Measurements from ENCODE around the gene TPRN. TPM values are rescaled to one million over a fixed set of nuclear protein-coding genes. Genes with fewer than 3 reads are reported as not detected.

Gene TPRN
- total RNA-seq, 1 experiment from 2014 or later = 23.0 TPM

GRCh38 chr9:137220317-137221094 is 20.0 kb upstream of the TPRN start:
- CTCF ChIA-PET = no interaction called here
- TF ChIP-seq CTCF (conservative IDR thresholded peaks at IDR 0.05; ENCODE audit: low read depth, low read length) (no peak), EZH2 (IDR thresholded peaks at IDR 0.05; ENCODE audit: borderline replicate concordance, low read depth, low read length, poor library complexity, severe bottlenecking) (no peak)

GRCh38 chr9:137219757-137220316 is 19.3 kb upstream of the TPRN start:
- no TSS peak for BruUV-seq (replicated peaks)
- intact Hi-C loops (cut with micrococcal nuclease; ENCODE audit: unreplicated experiment) = loop anchor here (5.0 kb wide), 1 partner anchor 428 kb away; the partner anchor contains the start of gene TMEM141
- TF ChIP-seq CTCF (conservative IDR thresholded peaks at IDR 0.05; ENCODE audit: low read depth, low read length) (no peak), EZH2 (IDR thresholded peaks at IDR 0.05; ENCODE audit: borderline replicate concordance, low read depth, low read length, poor library complexity, severe bottlenecking) (no peak)
- peaks cover 9% of the 10 kb centered on the region for H3K4me1 ChIP-seq (ENCODE audit: insufficient read depth, low read length, poor library complexity, severe bottlenecking)
- H3K9me3 ChIP-seq (ENCODE audit: low read depth, low read length, poor library complexity, severe bottlenecking) = no peaks in the 10 kb centered on the region
- DNase-seq (ENCODE audit: low spot score) = no peak
- no peaks in the 10 kb centered on the region for H3K27me3 ChIP-seq (replicated peaks; ENCODE audit: insufficient read depth, low read depth, low read length, poor library complexity)
- H3K27ac ChIP-seq (ENCODE audit: low read depth, low read length, poor library complexity, severe bottlenecking) = no peak overlapping the region
- peaks cover 5% of the 10 kb centered on the region for H3K36me3 ChIP-seq (ENCODE audit: insufficient read depth, low read length, poor library complexity, severe bottlenecking)
- ChIA-PET POLR2A (ENCODE audit: low non-redundant PET) (no interaction called here), CTCF (no interaction called here)
- no peak overlapping the region for H3K4me3 ChIP-seq (ENCODE audit: low read depth, low read length, poor library complexity, severe bottlenecking)

More at GRCh38 chr9:137220317-137221094, 20.0 kb upstream of the TPRN start:
- no peak for DNase-seq (ENCODE audit: low spot score)
- H3K4me3 ChIP-seq (ENCODE audit: low read depth, low read length, poor library complexity, severe bottlenecking) = no peak overlapping the region
- peaks cover under 1% of the 10 kb centered on the region for H3K36me3 ChIP-seq (ENCODE audit: insufficient read depth, low read length, poor library complexity, severe bottlenecking)
- H3K27me3 ChIP-seq (replicated peaks; ENCODE audit: insufficient read depth, low read depth, low read length, poor library complexity) = no peaks in the 10 kb centered on the region
- intact Hi-C loops (cut with micrococcal nuclease; ENCODE audit: unreplicated experiment) = loop anchor here (5.0 kb wide), 1 partner anchor 428 kb away; the partner anchor contains the start of gene TMEM141
- POLR2A ChIA-PET (ENCODE audit: low non-redundant PET) = no interaction called here
- H3K27ac ChIP-seq (ENCODE audit: low read depth, low read length, poor library complexity, severe bottlenecking) = no peak overlapping the region
- TSS peak; percentile 36 for BruUV-seq (replicated peaks)
- no peaks in the 10 kb centered on the region for H3K9me3 ChIP-seq (ENCODE audit: low read depth, low read length, poor library complexity, severe bottlenecking)
- H3K4me1 ChIP-seq (ENCODE audit: insufficient read depth, low read length, poor library complexity, severe bottlenecking) = peaks cover 9% of the 10 kb centered on the region

- H3K27ac ChIP-seq (ENCODE audit: low read depth, low read length, poor library complexity, severe bottlenecking) = no peak overlapping the region
- POLR2A ChIA-PET (ENCODE audit: low non-redundant PET) = no interaction called here
These were observed 18.3 kb upstream of the TPRN start for GRCh38 chr9:137218754-137219271.

More at GRCh38 chr9:137218754-137219271, 18.3 kb upstream of the TPRN start:
- TF ChIP-seq CTCF (conservative IDR thresholded peaks at IDR 0.05; ENCODE audit: low read depth, low read length) = no peak
- TF ChIP-seq EZH2 (IDR thresholded peaks at IDR 0.05; ENCODE audit: borderline replicate concordance, low read depth, low read length, poor library complexity, severe bottlenecking) = no peak
- no peaks in the 10 kb centered on the region for H3K9me3 ChIP-seq (ENCODE audit: low read depth, low read length, poor library complexity, severe bottlenecking)
- intact Hi-C loops (cut with micrococcal nuclease; ENCODE audit: unreplicated experiment) = no loop called here
- BruUV-seq (replicated peaks) = no TSS peak
- peaks cover 9% of the 10 kb centered on the region for H3K4me1 ChIP-seq (ENCODE audit: insufficient read depth, low read length, poor library complexity, severe bottlenecking)
- H3K27me3 ChIP-seq (replicated peaks; ENCODE audit: insufficient read depth, low read depth, low read length, poor library complexity) = no peaks in the 10 kb centered on the region
- DNase-seq (ENCODE audit: low spot score) = no peak
- CTCF ChIA-PET = no interaction called here
- H3K36me3 ChIP-seq (ENCODE audit: insufficient read depth, low read length, poor library complexity, severe bottlenecking) = peaks cover 5% of the 10 kb centered on the region
- no peak overlapping the region for H3K4me3 ChIP-seq (ENCODE audit: low read depth, low read length, poor library complexity, severe bottlenecking)
